HG02759 (cell line): Measurements from ENCODE around the gene ZNF454.

Experiments
- ATAC-seq: cut with Tn5 transposase; IDR thresholded peaks from one replicate; pipeline ENCODE4 v1.9.1; 2021; ENCODE audit warnings: mild to moderate bottlenecking, moderate library complexity; ENCODE audit not compliant: unreplicated experiment

The ZNF454 gene

DNA sequence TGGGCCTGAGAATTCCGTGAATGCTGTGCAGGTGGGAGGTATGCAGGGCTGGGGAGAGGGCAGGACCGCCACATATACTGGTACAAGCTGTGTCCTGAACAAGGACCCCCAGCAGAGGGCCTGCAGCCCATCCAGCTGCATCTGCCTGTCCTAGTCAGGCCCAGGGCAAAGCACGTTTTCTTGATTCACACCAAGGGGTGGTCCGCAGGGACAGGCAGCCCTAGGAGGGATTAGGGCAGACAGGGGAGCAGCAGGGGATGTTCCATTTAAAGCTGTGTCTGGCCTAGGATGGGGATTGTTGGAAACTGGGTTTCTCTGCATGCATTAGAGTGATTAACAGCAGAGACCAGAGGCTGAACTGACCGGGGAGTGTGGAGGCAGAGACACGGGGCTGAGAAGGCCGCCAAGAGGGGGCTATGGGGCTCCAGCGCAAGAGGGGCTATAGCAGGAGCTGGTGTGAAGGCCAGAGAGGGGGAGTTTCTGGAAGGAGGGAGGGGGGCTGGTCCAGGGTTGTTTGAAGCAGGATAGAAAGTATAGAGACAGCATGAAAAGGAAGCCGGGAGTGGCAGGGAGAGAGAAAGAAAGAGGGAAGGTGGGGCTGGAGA is 51.4 kb downstream of the ZNF454 start:
- ATAC-seq = no peak

- no peak for ATAC-seq
Measured at GRCh38 chr5:178993236-178993765, 52.3 kb downstream of the ZNF454 start.

DNA sequence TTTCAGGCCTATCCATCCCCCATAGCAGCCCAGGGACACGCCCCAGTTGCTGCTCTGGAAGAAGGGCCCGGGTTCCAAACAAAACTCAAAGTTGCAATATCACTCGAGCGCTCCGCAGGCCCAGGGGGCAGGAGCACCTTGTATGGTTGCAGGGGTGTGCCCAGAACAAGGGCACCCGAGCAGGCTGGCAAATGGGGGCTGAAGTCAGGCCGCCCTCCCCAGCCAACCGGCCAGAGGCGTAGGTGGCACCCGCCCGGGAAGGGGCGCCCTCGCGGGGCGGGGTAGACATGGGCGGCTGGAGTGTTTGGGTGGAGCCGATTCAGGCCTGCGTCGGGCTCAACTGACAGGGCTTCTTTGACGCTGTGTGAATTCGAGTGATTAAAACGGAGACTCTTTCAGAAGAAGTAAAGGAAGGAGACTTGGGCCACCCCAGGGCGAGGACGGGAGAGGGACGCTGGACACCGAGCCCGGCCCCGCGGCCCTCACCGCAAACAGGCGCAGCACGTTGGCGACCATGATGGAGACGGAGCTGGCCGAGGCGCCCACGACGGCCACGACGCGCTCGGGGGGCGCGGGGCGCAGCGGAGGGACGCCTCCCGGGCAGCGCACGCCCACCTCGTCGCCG is 53.1 kb downstream of the ZNF454 start:
- ATAC-seq = no peak

- ATAC-seq = no peak
Measured at GRCh38 chr5:178994580-178995340, 53.8 kb downstream of the ZNF454 start, which contains the start of gene GRM6. GRM6 (minus strand) TSS chr5:178995320; CDS start chr5:178994944, 376 bp downstream.

DNA sequence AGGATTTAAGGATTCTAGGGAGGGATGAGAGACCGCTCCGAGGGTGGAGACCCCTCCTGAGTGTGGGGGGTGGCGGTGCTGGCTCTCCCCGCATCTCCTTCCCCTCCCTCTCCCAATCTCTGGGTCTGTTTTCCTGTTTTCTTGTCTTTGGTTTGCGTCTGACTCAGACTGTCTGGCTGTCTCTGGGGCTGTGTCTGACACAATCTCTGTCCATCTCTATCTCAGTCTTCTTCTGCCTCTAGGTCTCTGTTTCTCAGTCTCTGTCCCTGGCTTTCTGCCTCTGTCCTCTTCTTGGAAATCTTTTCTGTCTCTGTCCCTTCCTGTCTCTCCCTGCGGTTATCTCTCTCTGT is 54.3 kb downstream of the ZNF454 start:
- no peak for ATAC-seq

GRCh38 chr5:178996156-178996555 is 55.2 kb downstream of the ZNF454 start:
- no peak for ATAC-seq

DNA sequence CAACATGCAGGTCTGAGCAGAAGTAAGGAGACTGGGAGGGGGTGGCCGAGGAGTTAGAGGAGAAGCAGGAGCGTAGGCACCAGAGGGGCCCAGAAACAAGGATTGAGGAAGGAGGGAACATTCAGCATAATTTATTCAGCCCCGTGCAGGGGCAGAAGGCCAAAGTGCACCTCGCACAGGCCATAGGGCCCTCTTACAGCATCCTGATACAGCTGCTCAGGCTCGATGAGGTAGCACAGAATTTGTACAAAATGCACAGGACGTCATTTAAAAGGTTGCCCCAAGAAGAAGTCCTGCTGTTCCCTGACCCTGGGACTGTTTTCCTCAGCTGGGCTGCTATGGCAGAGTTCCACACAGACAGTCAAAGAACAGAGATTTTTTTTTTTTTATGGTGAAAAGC is 56.2 kb downstream of the ZNF454 start:
- no peak for ATAC-seq

GRCh38 chr5:178998441-178998840 is 57.4 kb downstream of the ZNF454 start:
- no peak for ATAC-seq

- no peak for ATAC-seq
Measured at GRCh38 chr5:179006564-179006963, 65.6 kb downstream of the ZNF454 start.

- no peak for ATAC-seq
Measured at GRCh38 chr5:179008667-179009066, 67.7 kb downstream of the ZNF454 start.
